Activated CD4-positive, alpha-beta T cell treated with anti-CD3 and anti-CD28 coated beads, Interleukin-2, Interleukin-6, amounts not matched to agents 100 ng/mL and 50 ng/mL, durations not matched to agents 16 hours and 8 hours (primary cell): Measurements from ENCODE around the gene PDPR.
"Not testable (repeated sequence)": the region's sequence is repeated elsewhere in the genome, so short reads cannot be mapped to it uniquely, and the experiment has no call there.

Source experiments
- DNase-seq: peaks from one replicate; pipeline ENCODE4 v3.0.0-alpha.2; 2020

Gene PDPR

DNA sequence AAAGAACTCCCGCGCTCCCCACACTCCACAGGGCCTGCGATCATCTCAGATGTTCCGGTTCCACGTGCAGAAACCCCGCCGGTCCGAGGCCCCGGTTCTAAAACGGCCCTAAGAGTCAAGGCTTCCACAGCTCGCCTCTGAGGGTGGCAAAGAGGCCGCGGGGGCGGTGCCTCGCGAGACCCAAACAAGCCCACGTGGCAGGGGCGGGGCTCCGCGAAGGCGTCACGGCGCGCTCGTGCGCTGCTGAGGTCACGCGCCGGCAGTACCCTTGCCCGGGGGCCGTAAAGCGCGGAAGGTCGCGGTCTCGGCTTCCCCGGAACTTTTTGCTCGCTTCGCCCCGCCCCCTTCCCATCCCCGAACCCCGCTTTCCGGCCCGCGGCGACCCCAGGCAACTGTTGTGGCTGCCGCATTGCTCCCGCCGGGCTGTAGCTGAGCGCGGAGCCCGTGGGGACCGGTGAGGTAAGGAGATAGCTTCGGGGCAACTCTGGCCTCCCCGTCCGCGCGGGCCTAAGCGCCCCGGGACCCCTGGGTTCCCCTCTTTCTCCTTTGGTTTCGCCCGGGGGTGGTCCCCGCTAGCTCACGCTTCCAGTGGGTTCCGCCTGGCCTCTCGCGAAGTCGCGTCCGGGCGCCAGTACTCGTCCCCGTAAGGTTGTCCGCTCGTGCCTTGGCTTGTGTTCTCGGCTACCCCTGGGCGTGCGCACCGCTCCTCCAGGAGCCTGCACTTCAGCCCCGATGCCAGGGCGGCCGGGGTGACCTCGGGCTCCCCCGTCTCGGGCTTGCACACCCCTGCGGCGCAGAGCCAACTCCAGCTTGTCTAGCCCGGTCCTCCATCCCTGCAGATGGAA, at the start of gene PDPR:
Gene PDPR (plus strand): TSS at position 351 of the 845 bp plus-strand sequence. CDS start 6,161 bp downstream, outside the sequence.
- peak; percentile 96 for DNase-seq

DNA sequence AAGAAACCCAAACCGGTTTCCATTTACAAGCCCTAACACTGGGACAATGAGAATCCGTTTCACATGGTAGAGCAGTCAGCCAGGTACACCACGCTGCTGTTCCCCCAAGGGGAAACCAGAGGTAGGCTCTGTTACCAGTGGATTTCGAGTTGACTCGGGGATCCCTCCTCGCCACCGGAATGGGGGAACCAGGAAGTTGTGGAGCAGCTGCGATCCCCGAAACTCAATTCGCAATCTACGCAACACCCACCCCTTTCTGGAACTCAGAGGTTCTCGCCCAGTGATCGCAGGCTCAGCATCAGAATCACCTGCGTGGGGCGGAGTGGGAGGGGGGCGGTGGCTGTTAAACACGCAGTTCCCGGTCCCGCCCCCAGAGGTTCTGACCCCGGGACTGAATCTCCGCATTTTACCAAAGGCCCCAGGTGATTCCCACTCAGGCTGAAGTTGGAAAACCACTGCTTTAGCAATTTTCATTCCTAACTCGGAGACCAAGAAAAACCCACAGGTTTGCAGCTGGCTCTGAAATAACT, 49.2 kb upstream of the PDPR start:
- DNase-seq: peak; percentile 45

DNA sequence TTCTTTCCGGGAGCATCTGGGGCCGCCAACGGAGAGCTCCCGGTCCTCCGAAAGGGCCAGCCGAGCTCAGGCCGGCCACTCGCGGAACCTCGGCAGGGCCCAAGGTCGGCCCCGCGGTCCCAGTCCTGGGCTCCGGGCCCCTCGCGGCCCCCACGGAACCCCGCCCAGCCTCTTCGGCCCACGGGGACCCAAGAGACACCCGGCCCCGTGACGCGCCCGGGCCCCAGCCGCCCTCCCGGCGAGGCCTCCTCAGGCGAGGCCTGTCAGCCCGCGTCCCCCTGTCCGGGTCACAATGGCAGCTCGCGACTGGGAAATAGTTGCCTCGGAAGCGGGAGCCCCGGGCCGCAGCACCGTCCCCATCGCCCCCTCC, 48.8 kb upstream of the PDPR start:
- not testable (repeated sequence) for DNase-seq

DNA sequence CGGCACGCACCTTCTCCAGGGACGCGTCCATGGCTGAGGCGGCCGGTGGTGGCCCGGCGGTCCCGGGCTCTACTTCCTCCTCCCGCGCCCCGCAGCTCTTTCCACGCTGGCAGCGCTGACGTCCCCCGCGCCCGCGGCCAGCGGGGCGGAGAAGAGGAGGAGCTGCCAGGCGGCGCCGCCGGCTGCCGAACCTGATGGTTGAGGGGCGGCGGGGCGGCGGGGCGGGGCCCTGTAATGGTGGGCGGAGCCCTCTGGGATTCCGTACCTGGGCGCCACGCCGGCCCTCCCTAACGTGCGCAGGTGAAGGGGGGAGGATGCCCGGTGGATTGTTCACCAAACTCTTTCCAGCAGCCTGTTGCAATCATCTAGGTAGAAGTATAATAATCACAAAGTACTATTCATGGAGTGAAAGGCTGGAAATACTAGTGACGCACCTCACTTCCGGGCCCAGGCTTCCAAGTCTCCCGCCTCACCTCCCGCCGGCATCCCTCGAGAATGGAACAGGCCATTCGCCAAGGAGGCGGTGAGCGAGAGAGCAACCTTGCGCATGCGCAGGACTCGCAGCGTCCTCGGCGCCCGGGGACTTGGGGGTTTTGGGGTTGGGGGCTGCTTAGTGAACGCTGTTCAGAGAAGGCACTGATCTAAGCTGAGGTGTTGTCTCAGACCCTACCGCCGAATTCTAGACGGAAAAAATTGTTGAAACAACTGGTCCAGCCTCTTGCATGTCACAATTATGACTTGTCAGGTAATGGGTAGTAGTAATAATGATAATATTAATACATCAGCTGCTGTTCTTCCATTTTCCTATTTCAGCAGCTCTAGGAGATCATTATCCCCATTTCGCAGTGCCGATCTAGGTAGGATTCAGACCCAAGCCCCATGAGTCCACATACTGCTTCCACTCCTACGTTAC, 48.1 kb upstream of the PDPR start:
- peak; percentile 91 for DNase-seq

DNA sequence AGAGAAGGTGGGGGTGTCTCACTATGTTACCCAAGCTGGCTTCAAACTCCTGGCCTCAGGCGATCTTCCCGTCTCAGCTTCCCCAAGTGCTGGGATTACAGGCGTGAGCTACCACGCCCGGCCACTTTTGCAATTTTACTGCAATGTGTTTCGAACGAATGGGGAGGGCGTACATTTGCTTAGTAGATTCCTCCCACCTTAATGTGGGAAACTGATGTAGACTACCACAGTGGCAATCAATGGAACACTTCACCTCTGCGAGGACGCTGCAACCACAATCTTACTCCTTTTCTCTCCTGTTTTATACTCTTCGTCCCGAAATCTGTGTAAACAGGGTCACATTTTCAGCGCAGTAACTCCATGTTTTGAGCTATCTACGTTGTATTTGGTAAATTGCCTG, 47.4 kb upstream of the PDPR start:
- DNase-seq: not testable (repeated sequence)

DNA sequence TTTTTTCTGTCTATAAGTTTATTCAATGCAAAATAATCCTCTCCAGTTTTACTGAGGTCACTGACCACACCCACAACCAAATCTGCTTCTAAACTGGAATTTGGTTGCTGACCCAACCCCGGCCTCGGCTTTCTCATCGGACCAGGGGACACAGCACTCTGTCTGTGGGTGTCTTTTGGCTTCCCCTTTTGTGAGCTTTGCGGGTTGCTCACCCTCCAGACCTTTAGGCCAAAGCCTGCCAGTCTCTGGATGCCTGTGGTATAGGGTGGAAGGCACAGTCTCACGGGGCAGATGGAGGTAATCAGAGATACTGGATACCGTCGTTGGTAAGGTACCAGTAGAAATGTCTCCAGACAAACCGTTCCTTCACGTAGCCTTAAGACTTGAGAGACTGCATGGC, 35.1 kb upstream of the PDPR start:
- not testable (repeated sequence) for DNase-seq

DNA sequence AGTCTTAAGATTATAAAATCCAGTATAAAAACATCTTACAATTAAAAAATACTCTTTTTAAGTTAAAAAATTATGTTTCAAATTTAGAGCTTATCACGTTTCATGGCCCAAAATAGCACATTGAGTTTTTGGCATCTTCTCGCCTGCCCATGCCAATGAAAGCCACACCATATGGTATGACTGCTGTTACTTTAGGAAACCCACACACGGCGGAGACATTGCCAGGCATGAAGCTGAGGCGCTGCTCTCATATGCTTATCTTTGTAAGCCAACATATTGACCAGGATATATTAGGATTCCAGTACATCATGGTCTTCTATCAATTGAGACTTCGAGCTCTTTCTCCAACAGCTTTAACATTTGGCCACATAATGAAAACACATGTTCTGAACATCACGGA, 32.9 kb upstream of the PDPR start:
- not testable (repeated sequence) for DNase-seq

DNA sequence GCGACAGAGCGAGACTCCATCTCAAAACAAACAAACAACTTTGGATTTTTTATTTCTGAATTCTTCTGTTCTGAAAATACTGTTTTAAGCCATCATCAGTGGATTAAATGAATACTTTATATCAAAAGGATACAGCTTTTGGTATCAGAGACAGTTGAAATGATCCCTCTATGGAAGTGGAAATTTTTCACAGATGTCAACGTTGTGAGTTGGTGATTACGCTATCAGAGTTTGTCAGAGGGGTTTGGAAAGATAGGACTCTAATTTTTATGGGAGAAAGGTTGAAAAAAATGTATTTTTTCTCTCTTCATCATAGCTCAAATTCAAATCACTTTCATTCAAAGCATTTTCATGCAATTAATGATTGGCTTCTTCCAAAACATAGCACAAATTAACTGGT, 30.2 kb upstream of the PDPR start:
- DNase-seq: not testable (repeated sequence)

DNA sequence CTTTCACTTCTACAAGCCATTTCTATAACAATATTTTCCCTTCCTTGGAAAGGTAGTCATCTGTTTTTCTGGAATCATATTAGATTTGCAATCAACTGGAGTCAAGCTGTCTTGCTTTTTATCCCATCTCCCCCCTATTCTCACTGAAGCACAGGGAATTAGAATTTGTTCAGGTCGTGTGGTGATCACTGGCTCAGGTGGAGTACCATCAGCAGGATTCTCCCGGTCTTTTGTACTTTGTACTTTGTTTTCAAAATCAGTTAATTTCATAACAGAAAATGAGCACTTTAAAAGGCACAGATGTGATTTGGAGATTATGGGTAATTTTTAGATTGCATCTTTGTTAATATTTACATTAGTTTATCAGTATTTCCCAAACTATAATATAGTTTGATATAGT, 26.0 kb upstream of the PDPR start:
- DNase-seq: not testable (repeated sequence)

DNA sequence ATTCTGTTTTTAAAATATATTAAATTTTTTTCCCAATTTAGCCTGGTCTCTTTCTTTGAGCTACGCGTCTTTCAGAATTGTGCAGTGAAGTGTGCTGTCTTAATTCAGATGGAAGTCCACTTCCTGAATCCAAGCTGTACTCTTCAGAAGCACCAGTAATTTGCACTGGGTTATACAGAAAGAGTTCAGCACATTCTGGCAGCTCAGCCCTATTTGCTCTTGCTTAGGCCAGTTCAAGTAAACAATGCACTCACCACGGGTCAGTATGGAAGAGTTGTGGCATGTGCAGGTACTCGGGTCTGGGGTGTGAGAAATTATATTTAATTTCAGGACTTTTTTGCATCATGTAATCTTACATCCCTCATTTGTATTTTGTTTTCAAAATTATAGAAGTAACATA, 25.3 kb upstream of the PDPR start:
- not testable (repeated sequence) for DNase-seq

DNA sequence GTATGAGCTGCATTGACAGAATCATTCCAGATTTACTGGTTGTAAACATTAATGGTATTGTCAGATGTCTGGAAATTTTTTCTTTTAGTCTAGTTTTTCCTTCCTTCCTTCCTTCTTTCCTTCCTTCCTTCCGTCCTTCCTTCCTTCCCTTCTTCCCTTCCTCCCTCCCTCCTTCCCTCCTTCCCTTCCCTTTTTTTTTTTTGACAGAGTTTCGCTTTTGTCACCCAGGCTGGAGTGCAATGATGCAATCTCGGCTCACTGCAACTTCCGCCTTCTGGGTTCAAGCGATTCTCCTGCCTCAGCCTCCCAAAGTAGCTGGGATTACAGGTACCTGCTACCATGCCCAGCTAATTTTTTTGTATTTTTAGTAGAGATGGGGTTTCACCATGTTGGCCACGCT, 24.8 kb upstream of the PDPR start:
- not testable (repeated sequence) for DNase-seq

DNA sequence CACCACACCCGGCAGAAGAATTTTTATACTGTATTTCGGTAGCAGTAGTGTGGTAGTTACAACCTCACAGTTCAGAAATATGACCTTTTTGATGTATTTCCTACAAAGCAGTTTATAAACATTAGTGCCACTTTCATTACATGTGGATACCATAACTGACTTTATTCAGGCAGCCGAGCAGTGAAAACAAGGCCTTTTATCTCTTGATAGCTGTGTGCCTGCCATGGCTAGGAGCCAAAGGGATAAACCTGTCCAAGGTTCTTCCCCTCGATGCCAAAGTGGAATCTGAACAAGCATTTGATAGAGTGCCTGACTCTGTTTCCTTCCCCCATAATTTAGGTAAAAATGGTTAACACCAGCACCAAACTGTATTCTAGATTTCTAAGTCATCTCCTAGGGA, 23.0 kb upstream of the PDPR start:
- not testable (repeated sequence) for DNase-seq

DNA sequence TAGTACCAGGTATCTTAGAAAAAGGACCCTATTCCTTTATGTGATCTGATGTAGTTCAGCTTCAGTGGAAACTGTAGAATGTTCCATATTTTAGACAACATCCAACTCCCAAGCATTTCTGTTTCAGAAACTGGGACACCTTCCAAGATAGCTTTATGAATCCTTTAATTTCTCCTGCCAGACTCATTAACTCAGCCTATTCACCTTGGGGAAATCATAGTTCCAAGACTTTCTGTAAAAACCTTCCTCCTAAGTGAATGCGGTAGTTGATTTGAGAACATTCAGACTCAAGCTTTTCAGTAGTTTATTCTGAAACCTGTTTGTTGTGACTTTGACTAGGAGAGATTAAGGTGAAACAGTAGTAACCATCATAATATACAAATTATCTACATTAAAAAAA, 20.0 kb upstream of the PDPR start:
- DNase-seq: not testable (repeated sequence)

DNA sequence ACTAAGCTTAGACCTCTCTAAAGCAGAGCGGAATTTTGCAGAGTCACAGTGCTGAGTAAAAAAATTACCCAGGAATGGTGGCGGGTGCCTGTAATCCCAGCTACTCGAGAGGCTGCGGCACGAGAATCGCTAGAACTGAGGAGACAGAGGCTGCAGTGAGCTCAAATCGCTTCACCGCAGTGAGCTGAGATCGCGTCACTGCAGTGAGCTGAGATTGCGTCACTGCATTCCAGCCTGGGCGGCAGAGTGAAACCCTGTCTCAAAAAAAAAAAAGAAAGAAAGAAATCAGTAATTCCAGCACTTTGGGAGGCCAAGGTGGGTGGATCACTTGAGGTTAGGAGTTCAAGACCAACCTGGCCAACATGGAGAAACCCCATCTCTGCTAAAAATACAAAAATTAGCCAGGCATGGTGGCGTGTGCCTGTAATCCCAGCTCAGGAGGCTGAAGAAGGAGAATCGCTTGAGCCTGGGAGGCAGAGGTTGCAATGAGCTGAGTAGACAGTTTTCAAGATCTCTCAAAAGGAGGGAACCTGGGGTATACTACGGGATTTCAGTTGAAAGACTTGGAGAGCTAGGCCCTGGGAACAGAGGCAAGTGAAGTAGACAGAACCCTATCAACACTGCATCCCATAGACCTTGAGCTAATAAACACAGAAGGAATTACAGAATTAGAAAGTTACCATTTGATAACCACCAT, 4.4 kb upstream of the PDPR start:
- not testable (repeated sequence) for DNase-seq

DNA sequence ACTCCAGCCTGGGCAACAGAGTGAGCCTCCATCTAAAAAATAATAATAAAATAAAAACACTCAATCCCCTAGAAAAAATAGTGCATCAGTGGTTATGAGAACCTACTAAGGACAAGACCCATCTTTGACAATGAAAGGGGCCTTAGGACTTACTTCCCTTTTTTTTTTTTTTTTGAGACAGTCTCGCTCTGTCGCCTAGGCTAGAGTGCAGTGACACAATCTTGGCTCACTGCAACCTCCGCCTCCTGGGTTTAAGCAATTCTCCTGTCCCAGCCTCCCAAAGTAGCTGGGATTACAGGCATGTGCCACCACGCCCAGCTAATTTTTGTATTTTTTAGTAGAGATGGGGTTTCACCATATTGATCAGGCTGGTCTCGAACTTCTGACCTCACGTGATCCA, 2.0 kb upstream of the PDPR start:
- DNase-seq: not testable (repeated sequence)

DNA sequence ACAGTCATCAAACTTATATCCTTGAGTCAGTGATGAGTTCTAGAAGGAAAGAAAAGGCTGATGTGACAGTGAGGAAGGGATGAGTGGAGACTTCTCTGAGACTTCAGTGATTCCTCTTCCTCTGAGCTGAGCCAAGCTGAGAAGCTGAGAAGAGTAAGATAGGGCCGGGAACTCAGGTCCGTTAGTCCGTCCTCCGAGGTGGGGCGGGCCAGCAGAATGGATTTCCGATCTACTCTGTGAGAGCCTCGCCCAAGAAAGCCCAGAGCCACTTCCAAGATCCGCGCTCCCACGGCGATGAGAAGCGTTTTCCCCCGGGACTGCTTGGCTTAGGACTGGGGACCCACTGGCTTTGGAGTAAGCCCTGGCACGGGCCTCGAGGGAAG, 542 bp upstream of the PDPR start:
- DNase-seq: not testable (repeated sequence)

DNA sequence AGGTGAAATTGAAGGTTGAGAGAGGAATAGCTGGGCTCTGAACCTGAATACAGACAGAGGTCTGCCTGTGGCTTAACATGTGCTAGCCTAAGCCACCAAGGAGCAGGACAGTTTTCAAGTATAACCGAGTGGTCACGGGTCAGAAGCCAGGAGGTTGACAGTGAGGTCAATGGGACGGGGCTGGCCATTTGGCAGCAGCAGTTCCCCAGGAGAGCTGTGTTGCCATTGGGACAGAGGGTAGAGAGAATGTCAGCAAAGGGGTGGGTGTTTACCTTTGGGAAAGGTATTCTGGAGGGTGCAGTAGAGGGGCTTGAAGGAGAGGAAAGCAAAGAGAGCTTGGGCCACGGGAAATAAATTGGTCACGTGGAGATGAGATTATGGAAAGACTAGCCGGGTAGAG, 4.2 kb downstream of the PDPR start:
- DNase-seq: not testable (repeated sequence)

DNA sequence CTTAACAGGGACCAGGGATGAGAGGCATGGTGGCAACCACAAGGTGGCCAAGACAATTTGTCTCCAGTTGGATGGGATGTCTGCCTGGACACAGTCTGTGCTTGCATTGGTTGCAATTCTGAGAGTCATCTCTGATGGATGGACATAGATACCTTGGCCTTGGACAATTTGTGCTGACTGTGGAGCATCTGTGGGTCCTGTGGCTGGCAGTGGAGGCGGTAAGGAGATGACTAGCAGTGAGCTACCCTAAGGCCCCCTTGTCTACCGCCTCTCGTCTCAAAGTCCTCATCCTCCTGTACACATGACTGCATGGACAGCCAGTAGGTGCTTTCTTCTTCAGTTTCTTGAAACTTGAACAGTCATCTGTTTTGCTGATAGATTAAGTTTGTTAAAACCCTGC, 4.6 kb downstream of the PDPR start:
- not testable (repeated sequence) for DNase-seq

DNA sequence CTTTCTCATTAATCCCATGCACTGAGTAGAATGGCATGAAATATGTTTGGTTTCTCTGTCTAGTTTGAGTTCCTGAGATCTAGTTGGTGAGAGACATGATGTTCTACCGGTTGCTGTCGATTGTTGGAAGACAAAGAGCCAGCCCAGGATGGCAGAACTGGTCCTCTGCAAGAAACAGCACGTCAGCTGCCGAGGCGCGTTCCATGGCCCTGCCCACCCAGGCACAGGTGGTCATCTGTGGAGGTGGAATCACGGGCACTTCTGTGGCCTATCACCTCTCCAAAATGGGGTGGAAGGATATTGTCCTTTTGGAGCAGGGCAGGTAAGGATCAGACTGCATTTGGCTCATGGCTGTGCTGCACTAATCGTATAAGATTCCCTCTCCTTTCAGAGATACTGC, 6.3 kb downstream of the PDPR start:
- DNase-seq: not testable (repeated sequence)

DNA sequence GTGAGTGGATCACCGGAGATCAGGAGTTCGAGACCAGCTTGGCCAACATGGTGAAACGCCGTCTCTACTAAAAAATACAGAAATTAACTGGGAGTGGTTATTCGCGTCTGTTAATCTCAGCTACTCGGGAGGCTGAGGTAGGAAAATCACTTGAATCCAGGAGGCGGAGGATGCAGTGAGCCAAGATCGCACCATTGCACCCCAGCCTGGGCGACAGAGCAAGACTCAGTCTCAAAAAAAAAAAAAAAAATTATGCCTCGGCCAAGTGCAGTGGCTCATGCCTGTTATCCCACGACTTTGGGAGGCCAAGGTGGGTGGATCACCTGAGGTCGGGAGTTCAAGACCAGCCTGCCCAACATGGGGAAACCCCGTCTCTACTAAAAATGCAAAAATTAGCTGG, 9.7 kb downstream of the PDPR start:
- DNase-seq: not testable (repeated sequence)

DNA sequence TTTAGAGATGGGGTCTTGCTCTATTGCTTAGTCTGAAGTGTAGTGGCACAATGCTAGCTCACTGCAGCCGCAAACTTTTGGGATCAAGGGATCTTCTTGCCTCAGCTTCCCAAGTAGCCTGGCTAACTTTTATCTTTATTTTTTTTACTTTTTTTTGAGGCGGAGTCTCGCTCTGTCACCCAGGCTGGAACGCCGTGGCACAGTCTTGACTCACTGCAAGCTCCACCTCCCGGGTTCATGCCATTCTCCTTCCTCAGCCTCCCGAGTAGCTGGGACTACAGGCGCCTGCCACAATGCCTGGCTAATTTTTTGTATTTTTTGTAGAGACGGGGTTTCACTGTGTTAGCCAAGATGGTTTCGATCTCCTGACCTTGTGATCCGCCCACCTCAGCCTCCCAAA, 12.1 kb downstream of the PDPR start:
- DNase-seq: not testable (repeated sequence)

DNA sequence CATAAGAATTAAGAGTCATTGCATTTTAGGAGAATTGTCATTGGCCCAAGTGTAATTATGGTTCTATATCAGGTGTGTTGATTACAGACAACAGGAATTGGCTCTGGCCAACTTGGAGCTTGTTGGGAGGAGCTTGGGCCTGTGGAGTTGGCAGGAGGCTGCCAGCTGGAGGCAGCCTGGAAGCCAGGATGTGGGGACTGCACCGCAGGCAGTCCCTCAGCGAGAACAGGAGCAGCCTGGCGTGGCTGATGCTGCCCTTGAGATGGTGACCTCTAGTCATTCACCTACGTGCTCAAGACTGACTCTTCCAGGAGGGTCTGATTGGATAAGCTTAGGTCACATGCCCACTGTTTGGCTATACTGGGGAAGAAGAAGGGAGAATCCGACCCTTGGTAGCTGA, 13.6 kb downstream of the PDPR start:
- not testable (repeated sequence) for DNase-seq

DNA sequence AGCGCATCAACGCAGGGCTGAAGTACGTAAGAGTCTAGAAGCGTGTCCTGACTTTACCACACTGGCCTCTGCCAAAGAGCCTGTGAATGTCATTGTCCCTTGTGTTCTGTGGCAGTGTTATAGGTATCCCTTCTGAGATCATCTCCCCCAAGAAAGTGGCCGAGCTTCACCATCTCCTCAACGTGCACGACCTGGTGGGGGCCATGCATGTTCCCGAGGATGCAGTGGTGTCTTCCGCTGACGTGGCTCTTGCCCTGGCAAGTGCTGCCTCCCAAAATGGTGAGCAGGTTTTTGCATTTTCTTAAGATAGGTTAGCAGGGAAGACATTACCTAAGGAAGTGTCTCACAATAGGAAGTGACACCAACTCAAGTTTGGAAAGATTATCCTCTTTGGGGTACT, 14.7 kb downstream of the PDPR start:
- DNase-seq: not testable (repeated sequence)
